DND-41 (cell line): ENCODE measurements around the gene DNAJA3.

ENCODE experiments used
- EZH2 ChIP-seq: IDR thresholded peaks from 3 replicates; pipeline ENCODE4 v1.6.1; 2012; ENCODE audit warnings: borderline replicate concordance, low read depth, mild to moderate bottlenecking, moderate library complexity, low read length, inconsistent platforms; ENCODE audit not compliant: severe bottlenecking
- TF ChIP-seq, protein P1 (sequence below): IDR thresholded peaks from 2 replicates; pipeline ENCODE4 v1.5.1; 2012; ENCODE audit warnings: borderline replicate concordance, low read length, moderate library complexity, mild to moderate bottlenecking; ENCODE audit not compliant: poor library complexity, severe bottlenecking; ENCODE audit errors: extremely low read depth

DNA sequence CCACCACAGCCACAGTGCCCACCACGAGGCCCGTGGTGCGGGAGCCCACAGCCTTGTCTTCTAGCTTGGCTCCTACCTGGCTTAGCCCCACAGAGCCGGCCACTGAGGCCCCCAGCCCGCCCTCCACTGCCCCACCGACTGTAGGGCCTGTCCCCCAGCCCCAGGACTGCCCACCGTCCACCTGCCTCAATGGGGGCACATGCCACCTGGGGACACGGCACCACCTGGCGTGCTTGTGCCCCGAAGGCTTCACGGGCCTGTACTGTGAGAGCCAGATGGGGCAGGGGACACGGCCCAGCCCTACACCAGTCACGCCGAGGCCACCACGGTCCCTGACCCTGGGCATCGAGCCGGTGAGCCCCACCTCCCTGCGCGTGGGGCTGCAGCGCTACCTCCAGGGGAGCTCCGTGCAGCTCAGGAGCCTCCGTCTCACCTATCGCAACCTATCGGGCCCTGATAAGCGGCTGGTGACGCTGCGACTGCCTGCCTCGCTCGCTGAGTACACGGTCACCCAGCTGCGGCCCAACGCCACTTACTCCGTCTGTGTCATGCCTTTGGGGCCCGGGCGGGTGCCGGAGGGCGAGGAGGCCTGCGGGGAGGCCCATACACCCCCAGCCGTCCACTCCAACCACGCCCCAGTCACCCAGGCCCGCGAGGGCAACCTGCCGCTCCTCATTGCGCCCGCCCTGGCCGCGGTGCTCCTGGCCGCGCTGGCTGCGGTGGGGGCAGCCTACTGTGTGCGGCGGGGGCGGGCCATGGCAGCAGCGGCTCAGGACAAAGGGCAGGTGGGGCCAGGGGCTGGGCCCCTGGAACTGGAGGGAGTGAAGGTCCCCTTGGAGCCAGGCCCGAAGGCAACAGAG, 43.5 kb upstream of the DNAJA3 start:
- TF ChIP-seq, protein P1, sequence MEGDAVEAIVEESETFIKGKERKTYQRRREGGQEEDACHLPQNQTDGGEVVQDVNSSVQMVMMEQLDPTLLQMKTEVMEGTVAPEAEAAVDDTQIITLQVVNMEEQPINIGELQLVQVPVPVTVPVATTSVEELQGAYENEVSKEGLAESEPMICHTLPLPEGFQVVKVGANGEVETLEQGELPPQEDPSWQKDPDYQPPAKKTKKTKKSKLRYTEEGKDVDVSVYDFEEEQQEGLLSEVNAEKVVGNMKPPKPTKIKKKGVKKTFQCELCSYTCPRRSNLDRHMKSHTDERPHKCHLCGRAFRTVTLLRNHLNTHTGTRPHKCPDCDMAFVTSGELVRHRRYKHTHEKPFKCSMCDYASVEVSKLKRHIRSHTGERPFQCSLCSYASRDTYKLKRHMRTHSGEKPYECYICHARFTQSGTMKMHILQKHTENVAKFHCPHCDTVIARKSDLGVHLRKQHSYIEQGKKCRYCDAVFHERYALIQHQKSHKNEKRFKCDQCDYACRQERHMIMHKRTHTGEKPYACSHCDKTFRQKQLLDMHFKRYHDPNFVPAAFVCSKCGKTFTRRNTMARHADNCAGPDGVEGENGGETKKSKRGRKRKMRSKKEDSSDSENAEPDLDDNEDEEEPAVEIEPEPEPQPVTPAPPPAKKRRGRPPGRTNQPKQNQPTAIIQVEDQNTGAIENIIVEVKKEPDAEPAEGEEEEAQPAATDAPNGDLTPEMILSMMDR = no peak
- no peak for TF ChIP-seq EZH2
